ENCODE results near the gene UBE2L6. TPM values are rescaled to one million over a fixed set of nuclear protein-coding genes. Genes with fewer than 3 reads are reported as not detected.
"Not testable (repeated sequence)": the region's sequence is repeated elsewhere in the genome, so short reads cannot be mapped to it uniquely, and the experiment has no call there.

UBE2L6 gene
- total RNA-seq, 1 donor from 2014 or later: 38.3 TPM

DNA sequence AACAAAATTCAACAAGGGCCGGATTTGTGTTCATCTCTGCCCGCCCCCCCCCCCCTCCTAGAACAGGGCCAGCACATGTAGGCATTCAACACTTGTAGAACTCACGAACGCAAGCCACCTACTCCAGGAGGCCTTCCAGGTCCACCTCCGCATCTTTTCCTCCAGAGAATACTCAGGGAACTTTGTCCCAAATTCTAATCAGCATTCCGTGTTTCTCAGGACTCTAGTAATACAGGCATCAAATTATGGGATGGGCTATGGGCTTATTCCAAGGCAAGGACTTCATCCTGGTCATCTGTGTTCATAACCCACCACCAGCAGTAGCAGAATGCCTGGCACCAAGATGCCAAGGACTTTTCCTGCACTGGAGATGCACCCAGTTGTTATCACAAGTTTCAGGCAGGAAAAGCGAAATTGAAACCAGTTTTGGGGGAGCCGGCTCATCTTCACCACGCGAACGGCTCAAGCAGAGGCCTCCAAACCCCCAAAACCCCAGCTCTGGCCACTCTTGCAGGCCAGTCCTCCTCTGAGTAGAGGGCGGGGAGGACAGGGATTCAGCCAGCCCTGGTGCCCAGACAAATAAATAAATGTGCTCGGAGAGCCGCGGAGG is 462 bp downstream of the UBE2L6 start:
- DNase-seq (ENCODE audit: low read depth): no peak

DNA sequence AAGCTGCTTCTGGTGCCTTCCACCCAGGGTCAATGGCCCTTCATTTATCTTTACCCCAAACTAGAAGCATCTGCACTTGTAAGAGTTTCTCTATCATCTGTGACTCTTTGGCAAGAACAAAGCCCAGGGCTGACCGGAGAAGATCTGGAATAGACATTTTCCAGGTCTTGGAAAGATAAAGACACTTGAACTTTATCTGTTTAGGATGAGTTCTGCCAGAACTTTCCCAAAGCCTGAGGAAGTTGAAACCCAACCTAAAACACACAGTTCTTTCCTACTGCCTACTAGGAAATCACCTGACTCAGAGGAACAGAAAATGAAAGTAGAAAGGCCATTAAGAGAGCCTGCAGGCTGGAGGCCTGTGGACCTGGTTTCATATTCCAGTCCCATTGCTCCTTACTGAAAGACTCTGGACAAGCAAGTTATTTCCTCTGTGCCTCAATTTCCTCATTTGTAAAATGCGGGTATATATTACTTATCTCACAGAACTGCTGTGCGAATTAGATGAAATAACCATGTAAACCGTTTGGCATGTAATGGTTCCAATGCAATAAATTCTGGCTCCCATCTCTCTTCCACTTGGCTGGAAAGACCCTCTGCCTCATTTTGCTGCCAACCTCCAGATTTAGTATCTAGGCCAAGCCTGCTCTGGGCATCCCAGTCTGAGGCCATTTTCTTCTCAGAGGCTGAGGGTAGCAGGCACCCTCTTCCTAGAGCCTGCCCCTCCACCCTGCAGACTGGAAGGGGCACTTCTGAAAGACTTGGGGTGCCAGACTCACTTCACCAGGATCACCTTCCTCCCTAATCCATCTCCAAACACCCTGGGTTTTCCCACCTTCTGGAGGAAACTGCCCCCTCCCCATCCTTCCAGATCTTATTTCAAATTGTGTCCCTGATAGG is 1.2 kb downstream of the UBE2L6 start:
- DNase-seq (ENCODE audit: low read depth): peak; percentile 65

- DNase-seq (ENCODE audit: low read depth): no peak
These were observed 4.9 kb downstream of the UBE2L6 start for GRCh38 chr11:57562596-57562995.

GRCh38 chr11:57560146-57560545 is 7.3 kb downstream of the UBE2L6 start:
- DNase-seq (ENCODE audit: low read depth): no peak

DNA sequence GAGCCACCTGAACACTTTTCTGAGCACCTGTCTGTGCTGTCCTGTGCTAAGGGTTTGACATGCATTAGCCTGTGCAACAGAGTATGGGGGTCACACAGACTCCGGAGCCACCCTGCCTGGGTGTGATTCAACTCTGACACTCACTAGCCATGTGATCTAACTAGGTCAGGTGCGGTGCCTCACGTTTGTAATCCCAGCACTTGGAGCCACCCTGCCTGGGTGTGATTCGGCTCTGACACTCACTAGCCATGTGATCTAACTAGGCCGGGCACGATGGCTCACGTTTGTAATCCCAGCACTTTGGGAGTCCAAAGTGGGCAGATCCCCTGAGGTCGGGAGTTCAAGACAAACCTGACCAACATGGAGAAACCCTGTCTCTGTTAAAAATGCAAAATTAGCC is 11.4 kb downstream of the UBE2L6 start:
- no peak for DNase-seq (ENCODE audit: low read depth)

- no peak for DNase-seq (ENCODE audit: low read depth)
These were observed 12.1 kb downstream of the UBE2L6 start for GRCh38 chr11:57555393-57555792.

GRCh38 chr11:57552479-57552878 is 15.0 kb downstream of the UBE2L6 start:
- DNase-seq (ENCODE audit: low read depth): no peak

- DNase-seq (ENCODE audit: low read depth): no peak
These were observed 15.5 kb downstream of the UBE2L6 start for GRCh38 chr11:57551941-57552340.

DNA sequence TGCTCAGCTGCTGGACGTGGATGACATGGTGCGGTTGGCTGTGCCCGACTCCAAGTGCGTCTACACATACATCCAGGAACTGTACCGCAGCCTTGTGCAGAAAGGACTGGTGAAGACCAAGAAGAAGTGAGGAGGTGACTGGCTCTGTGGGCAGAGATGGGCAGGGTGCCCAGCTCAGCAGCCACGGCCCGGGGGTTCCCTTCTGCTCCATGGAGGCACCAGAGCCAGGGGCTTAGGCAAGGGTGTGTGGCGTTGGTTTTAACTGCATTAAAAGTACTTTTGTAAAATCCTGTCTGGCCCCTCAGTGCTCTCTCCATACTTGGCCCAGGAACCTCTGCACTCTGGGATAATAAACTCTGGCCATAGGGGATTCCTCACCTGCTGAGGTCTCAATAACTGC is 17.5 kb downstream of the UBE2L6 start:
- no peak for DNase-seq (ENCODE audit: low read depth)

GRCh38 chr11:57547854-57548377 is 19.6 kb downstream of the UBE2L6 start:
- DNase-seq (ENCODE audit: low read depth): no peak

DNA sequence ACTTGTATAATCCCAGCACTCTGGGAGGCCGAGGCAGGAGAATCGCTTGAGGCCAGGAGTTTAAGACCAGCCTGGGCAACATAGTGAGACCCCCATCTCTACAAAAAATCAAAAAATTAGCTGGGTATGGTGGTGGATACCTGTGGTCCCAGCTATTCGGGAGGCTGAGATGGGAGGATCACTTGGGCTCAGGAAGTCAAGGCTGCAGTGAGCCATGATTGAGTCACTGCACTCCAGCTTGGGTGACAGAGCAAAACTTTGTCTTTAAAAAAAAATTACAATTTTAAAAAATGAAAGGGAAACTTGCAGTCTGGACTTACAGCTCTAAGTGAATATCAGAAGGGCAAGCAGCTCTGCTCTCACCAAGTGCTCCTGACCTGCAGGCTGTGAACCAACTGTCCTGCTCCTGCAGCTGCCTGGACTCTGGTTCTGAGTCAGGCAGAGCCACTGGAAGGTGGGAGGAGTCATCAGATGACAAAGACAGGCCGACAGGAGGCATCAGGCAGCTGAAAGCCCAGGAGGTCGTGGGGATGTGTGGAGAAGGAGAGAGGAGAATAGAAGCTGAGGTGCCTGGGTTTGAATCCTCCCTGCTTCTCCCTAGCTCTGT is 20.5 kb downstream of the UBE2L6 start:
- DNase-seq (ENCODE audit: low read depth): peak; percentile 31

DNA sequence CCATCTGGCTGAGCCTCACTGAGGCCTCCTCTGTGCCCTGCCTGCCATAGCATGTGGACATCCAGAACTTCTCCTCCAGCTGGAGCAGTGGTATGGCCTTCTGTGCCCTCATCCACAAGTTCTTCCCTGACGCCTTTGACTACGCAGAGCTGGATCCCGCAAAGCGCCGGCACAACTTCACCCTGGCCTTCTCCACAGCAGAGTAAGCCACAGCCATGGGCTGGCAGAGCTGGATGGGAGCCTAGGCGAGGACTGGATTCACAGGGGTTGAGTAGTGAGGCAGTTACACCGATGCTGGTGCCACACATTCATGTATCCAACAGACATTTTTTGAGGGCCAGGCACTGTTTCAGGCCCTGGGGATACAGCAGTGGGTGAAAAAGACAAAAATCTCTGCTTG is 21.0 kb downstream of the UBE2L6 start:
- no peak for DNase-seq (ENCODE audit: low read depth)

GRCh38 chr11:57545883-57546282 is 21.6 kb downstream of the UBE2L6 start:
- no peak for DNase-seq (ENCODE audit: low read depth)

DNA sequence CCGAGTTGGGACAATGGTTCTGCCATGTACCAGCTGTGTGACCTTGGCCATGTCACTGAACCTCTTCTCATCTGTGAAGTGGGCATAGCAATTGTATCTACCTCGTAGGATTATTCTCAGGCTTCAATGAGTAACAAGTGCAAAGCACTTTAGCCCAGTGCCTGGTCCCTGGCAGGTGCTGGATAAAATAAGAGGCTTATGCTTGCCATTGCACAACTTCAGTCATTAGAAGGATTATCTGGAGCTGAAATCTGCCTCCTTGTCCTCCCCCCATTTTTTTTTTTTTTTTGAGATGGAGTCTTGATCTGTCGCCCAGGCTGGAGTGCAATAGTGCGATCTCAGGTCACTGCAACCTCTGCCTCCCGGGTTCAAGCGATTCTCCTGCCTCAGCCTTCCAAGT is 22.9 kb downstream of the UBE2L6 start:
- no peak for DNase-seq (ENCODE audit: low read depth)

- no peak for DNase-seq (ENCODE audit: low read depth)
These were observed 23.9 kb downstream of the UBE2L6 start for GRCh38 chr11:57543593-57543992.

GRCh38 chr11:57542582-57542981 is 24.9 kb downstream of the UBE2L6 start:
- DNase-seq (ENCODE audit: low read depth): no peak

GRCh38 chr11:57541169-57541568 is 26.3 kb downstream of the UBE2L6 start:
- no peak for DNase-seq (ENCODE audit: low read depth)

DNA sequence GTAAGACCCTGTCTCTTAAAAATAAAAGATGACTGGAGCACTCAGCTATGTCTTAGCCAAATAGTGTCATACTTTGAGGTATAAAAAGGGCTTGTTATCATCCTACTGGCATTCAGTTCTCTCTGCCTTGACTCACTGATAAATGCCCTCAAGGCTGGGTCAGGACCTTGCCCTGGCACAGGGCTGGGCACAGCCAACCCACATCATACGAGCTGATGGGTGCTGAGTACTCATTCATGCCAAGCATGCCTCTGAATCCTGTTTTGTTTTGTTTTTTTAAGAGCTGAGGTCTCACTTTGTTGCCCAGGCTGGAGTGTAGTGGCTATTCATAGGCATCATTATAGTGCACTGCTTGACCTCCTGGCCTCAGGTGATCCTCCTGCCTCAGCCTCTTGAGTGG is 28.1 kb downstream of the UBE2L6 start:
- peak; percentile 2 for DNase-seq (ENCODE audit: low read depth)

- no peak for DNase-seq (ENCODE audit: low read depth)
These were observed 30.4 kb downstream of the UBE2L6 start, which contains the start of gene SMTNL1 for GRCh38 chr11:57536947-57537619. Gene SMTNL1, plus strand, starts transcription at chr11:57537595. Its CDS starts 5,048 bp downstream, at chr11:57542643.

- DNase-seq (ENCODE audit: low read depth): not testable (repeated sequence)
These were observed 33.0 kb downstream of the UBE2L6 start for GRCh38 chr11:57534449-57534848.

DNA sequence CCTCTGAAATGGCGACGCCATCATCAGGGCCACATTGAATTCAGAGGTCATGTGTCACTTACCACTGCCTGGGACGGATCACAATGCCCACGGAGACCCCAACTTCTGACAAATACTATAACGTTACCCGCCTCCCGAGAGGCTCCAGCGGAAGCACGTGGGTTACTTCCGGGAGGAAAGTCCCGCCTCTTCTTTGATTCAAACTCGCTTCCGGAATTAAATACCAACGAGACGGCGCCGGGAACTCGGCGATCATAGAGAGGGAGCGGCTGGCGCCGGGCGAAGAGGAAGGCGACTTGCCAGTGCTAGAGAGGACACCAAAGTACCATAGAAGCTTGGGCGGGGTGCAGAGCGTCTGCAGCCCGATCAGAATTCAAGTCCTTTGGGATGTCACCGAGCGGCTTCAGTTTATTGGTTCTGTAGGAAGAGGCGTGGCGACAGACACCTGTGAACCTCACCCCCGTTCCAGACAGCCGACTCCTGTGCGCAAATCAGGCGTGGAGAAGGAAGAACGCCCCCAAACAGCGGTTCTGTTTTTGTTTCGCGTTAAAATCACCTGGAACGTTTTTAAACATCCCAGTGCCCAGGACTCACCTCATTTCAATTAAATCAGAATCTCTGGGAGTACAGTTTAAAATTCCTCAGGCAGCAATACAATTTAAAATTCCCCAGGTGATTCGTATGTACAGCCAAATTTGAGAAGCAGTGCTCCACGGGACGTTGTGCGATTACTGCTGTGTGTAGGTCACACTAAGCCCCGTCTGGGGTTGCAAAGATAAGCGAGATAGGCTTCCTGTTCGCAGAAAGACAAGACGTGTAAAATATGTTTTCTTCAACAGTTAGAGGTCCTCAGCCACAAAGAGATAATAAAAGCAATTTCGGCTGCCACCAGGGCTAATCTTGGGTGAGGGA is 36.6 kb downstream of the UBE2L6 start, which contains the start of gene TIMM10:
Gene TIMM10, minus strand, starts transcription at position 159 of the 912 bp plus-strand sequence. CDS start 565 bp downstream, outside the sequence.
- DNase-seq (ENCODE audit: low read depth): peak; percentile 97

Measured in renal cortical epithelial cell (primary cell).